Vagina (tissue), 2 donors: ENCODE data around the gene PREP.

ENCODE experiments used
- POLR2A ChIP-seq, 2 donors: fragments of 450-650 bp; IDR thresholded peaks; one replicate each; pipeline ENCODE4 v1.6.1; 2017; ENCODE audit warnings: antibody characterized with exemption in 2 of 2, mild to moderate bottlenecking in 2 of 2, moderate library complexity in 2 of 2
- POLR2AphosphoS5 ChIP-seq, 2 donors: sonication (generic); formaldehyde crosslinking; IDR thresholded peaks; one replicate each; pipeline ENCODE4 v1.9.0; 2017; ENCODE audit warnings: antibody characterized with exemption in 2 of 2, mild to moderate bottlenecking in 2 of 2, low read depth in 1 of 2; ENCODE audit not compliant: insufficient read depth in 1 of 2
- TF ChIP-seq, protein P1 (sequence below), 3 experiments: fragments of 450-650 bp in 2 of 3; fragments of 200-600 bp in 1 of 3; sonication (generic) in 1 of 3; IDR thresholded peaks; one replicate each; pipeline ENCODE4 v1.5.1; 2017 to 2019; ENCODE audit warnings: antibody characterized with exemption in 3 of 3, mild to moderate bottlenecking in 2 of 3, moderate library complexity in 2 of 3

DNA sequence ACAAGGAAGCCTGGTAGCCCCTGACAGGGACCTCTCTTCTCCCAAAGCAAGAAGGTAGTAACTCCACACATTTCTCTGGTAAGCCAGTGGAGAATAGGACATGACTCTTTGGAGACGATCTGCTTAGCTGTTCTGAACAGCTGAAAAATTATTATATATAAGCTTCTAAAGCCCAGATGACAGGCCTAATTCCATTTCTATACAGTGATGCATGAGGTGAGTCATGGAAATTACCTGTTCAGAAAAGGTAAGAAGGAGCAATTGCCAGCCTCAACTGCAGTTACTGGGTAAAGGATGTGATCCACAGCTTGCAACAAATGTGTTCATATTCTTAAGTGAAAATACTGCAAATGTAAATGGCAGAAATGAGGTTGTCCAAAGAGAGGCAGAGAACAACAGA, 54.0 kb downstream of the PREP start:
- TF ChIP-seq, protein P1, sequence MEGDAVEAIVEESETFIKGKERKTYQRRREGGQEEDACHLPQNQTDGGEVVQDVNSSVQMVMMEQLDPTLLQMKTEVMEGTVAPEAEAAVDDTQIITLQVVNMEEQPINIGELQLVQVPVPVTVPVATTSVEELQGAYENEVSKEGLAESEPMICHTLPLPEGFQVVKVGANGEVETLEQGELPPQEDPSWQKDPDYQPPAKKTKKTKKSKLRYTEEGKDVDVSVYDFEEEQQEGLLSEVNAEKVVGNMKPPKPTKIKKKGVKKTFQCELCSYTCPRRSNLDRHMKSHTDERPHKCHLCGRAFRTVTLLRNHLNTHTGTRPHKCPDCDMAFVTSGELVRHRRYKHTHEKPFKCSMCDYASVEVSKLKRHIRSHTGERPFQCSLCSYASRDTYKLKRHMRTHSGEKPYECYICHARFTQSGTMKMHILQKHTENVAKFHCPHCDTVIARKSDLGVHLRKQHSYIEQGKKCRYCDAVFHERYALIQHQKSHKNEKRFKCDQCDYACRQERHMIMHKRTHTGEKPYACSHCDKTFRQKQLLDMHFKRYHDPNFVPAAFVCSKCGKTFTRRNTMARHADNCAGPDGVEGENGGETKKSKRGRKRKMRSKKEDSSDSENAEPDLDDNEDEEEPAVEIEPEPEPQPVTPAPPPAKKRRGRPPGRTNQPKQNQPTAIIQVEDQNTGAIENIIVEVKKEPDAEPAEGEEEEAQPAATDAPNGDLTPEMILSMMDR (IDR thresholded peaks at IDR 0.05), result no peak
- TF ChIP-seq POLR2AphosphoS5 (IDR thresholded peaks at IDR 0.05; ENCODE audit: insufficient read depth in 1 of 2, low read depth in 1 of 2), result no peak
- no peak for TF ChIP-seq POLR2A (IDR thresholded peaks at IDR 0.05)
